ENCODE measurements around the gene LENG9.
A peak's percentile ranks its signal among the peaks of the same experiment; 100 is the strongest.

LENG9 gene

GRCh38 chr19:54439174-54439851 is 24.3 kb downstream of the LENG9 start:
- peak; percentile 60 for DNase-seq (ENCODE audit: low read depth)

GRCh38 chr19:54436628-54437252 is 26.8 kb downstream of the LENG9 start:
- DNase-seq (ENCODE audit: low read depth): no peak

- no peak for DNase-seq (ENCODE audit: low read depth)
Measured at GRCh38 chr19:54436031-54436523, 27.5 kb downstream of the LENG9 start.

GRCh38 chr19:54435551-54436016 is 28.0 kb downstream of the LENG9 start:
- no peak for DNase-seq (ENCODE audit: low read depth)

GRCh38 chr19:54434873-54435214 is 28.7 kb downstream of the LENG9 start:
- DNase-seq (ENCODE audit: low read depth): no peak

GRCh38 chr19:54434112-54434872 is 29.3 kb downstream of the LENG9 start:
- no peak for DNase-seq (ENCODE audit: low read depth)

GRCh38 chr19:54433697-54434096 is 29.9 kb downstream of the LENG9 start:
- DNase-seq (ENCODE audit: low read depth): no peak

GRCh38 chr19:54432144-54432738 is 31.3 kb downstream of the LENG9 start:
- DNase-seq (ENCODE audit: low read depth): no peak

GRCh38 chr19:54431255-54431838 is 32.2 kb downstream of the LENG9 start:
- DNase-seq (ENCODE audit: low read depth): peak; percentile 45

GRCh38 chr19:54430306-54431254 is 33.0 kb downstream of the LENG9 start:
- peak; percentile 30 for DNase-seq (ENCODE audit: low read depth)

GRCh38 chr19:54429545-54430227 is 33.9 kb downstream of the LENG9 start:
- no peak for DNase-seq (ENCODE audit: low read depth)

GRCh38 chr19:54429176-54429495 is 34.4 kb downstream of the LENG9 start:
- no peak for DNase-seq (ENCODE audit: low read depth)

- no peak for DNase-seq (ENCODE audit: low read depth)
Measured at GRCh38 chr19:54428323-54429175, 35.0 kb downstream of the LENG9 start.

GRCh38 chr19:54427586-54427985 is 36.0 kb downstream of the LENG9 start:
- DNase-seq (ENCODE audit: low read depth): no peak

GRCh38 chr19:54426291-54426931 is 37.2 kb downstream of the LENG9 start:
- DNase-seq (ENCODE audit: low read depth): no peak

GRCh38 chr19:54425382-54425723 is 38.2 kb downstream of the LENG9 start:
- no peak for DNase-seq (ENCODE audit: low read depth)

- DNase-seq (ENCODE audit: low read depth): no peak
Measured at GRCh38 chr19:54424660-54425381, 38.8 kb downstream of the LENG9 start.

GRCh38 chr19:54424201-54424600 is 39.4 kb downstream of the LENG9 start:
- DNase-seq (ENCODE audit: low read depth): no peak

GRCh38 chr19:54422136-54422535 is 41.4 kb downstream of the LENG9 start:
- DNase-seq (ENCODE audit: low read depth): no peak
